Measurements from ENCODE around the gene QSOX1.

- TF ChIP-seq CTCF (conservative IDR thresholded peaks at IDR 0.05; ENCODE audit: low read depth, low read length), result no peak
- no peak for TF ChIP-seq EZH2 (IDR thresholded peaks at IDR 0.05; ENCODE audit: low read length, unreplicated experiment)
Measured at GRCh38 chr1:180208264-180208663, 53.6 kb downstream of the QSOX1 start.

Measured in PC-3 (cell line).